ENCODE measurements around the gene GOSR1. TPM values are rescaled to one million over a fixed set of nuclear protein-coding genes. Genes with fewer than 3 reads are reported as not detected.
"Not testable (repeated sequence)": the region's sequence is repeated elsewhere in the genome, so short reads cannot be mapped to it uniquely, and the experiment has no call there.

GOSR1 gene
- total RNA-seq, 1 experiment from 2014 or later, result 43.7 TPM

- Histone ChIP-seq H3K4me1 (replicated peaks; ENCODE audit: insufficient read depth) (no peaks in the 10 kb centered on the region), H2AFZ (no peak overlapping the region), H3K9me2 (ENCODE audit: insufficient read depth) (no peaks in the 10 kb centered on the region), H4K20me1 (ENCODE audit: insufficient read depth) (no peaks in the 10 kb centered on the region), H3K4me3 (no peak overlapping the region), H3K36me3 (ENCODE audit: low read depth) (no peaks in the 10 kb centered on the region), H3K79me2 (ENCODE audit: low read depth) (no peaks in the 10 kb centered on the region), H3K27ac (no peak overlapping the region), H3F3A (ENCODE audit: insufficient read depth, low read depth) (no peaks in the 10 kb centered on the region), H3K9me3 (ENCODE audit: insufficient read depth, low read depth) (no peaks in the 10 kb centered on the region), H3K4me2 (no peak overlapping the region), H3K27me3 (ENCODE audit: insufficient read depth, low read depth) (peaks cover 48% of the 10 kb centered on the region)
- no peak for TF ChIP-seq EZH2 (IDR thresholded peaks at IDR 0.05; ENCODE audit: low read depth)
- no peak for TF ChIP-seq CTCF (conservative IDR thresholded peaks at IDR 0.05)
- no peak for DNase-seq
- ChIA-PET POLR2A (ENCODE audit: unreplicated experiment) (no interaction called here), CTCF (no interaction called here)
- BruUV-seq (replicated peaks), result no TSS peak
- intact Hi-C loops (cut with micrococcal nuclease; ENCODE audit: unreplicated experiment), result no loop called here
Observed at GRCh38 chr17:30570191-30570590, 93.0 kb downstream of the GOSR1 start.

- TF ChIP-seq EZH2 (IDR thresholded peaks at IDR 0.05; ENCODE audit: low read depth) (no peak), CTCF (conservative IDR thresholded peaks at IDR 0.05) (no peak)
- Histone ChIP-seq H3K27ac (no peak overlapping the region), H3K36me3 (ENCODE audit: low read depth) (no peaks in the 10 kb centered on the region), H3K27me3 (ENCODE audit: insufficient read depth, low read depth) (peaks cover 48% of the 10 kb centered on the region), H3K9me3 (ENCODE audit: insufficient read depth, low read depth) (no peaks in the 10 kb centered on the region), H3K4me1 (replicated peaks; ENCODE audit: insufficient read depth) (no peaks in the 10 kb centered on the region), H3K9me2 (ENCODE audit: insufficient read depth) (no peaks in the 10 kb centered on the region), H3F3A (ENCODE audit: insufficient read depth, low read depth) (no peaks in the 10 kb centered on the region), H4K20me1 (ENCODE audit: insufficient read depth) (no peaks in the 10 kb centered on the region), H3K4me3 (no peak overlapping the region), H3K79me2 (ENCODE audit: low read depth) (no peaks in the 10 kb centered on the region), H3K4me2 (no peak overlapping the region), H2AFZ (no peak overlapping the region)
- no TSS peak for BruUV-seq (replicated peaks)
- POLR2A ChIA-PET (ENCODE audit: unreplicated experiment), result no interaction called here
- DNase-seq, result no peak
- CTCF ChIA-PET, result no interaction called here
- intact Hi-C loops (cut with micrococcal nuclease; ENCODE audit: unreplicated experiment), result no loop called here
Observed at GRCh38 chr17:30570596-30571265, 93.5 kb downstream of the GOSR1 start.

GRCh38 chr17:30571404-30571803, 94.2 kb downstream of the GOSR1 start:
- H3K9me2 ChIP-seq (ENCODE audit: insufficient read depth); H3K27ac ChIP-seq; H3F3A ChIP-seq (ENCODE audit: insufficient read depth, low read depth); H3K4me2 ChIP-seq; H3K9me3 ChIP-seq (ENCODE audit: insufficient read depth, low read depth); DNase-seq; BruUV-seq (replicated peaks); H3K36me3 ChIP-seq (ENCODE audit: low read depth); H2AFZ ChIP-seq; H3K4me1 ChIP-seq (replicated peaks; ENCODE audit: insufficient read depth); H4K20me1 ChIP-seq (ENCODE audit: insufficient read depth); intact Hi-C loops (cut with micrococcal nuclease; ENCODE audit: unreplicated experiment); H3K79me2 ChIP-seq (ENCODE audit: low read depth); CTCF ChIA-PET; H3K4me3 ChIP-seq: not testable (repeated sequence)
- H3K27me3 ChIP-seq (ENCODE audit: insufficient read depth, low read depth), result peaks cover 44% of the 10 kb centered on the region
- POLR2A ChIA-PET (ENCODE audit: unreplicated experiment), result interaction anchor here (0.5 kb wide), 1 partner anchor 71 kb away, joined by 7 read pairs; no protein-coding TSS in a partner anchor

- no peaks in the 10 kb centered on the region for H3K9me3 ChIP-seq (ENCODE audit: insufficient read depth, low read depth)
- H2AFZ ChIP-seq, result no peak overlapping the region
- intact Hi-C loops (cut with micrococcal nuclease; ENCODE audit: unreplicated experiment), result no loop called here
- DNase-seq, result no peak
- no peaks in the 10 kb centered on the region for H3F3A ChIP-seq (ENCODE audit: insufficient read depth, low read depth)
- H3K4me3 ChIP-seq, result no peak overlapping the region
- H3K36me3 ChIP-seq (ENCODE audit: low read depth), result no peaks in the 10 kb centered on the region
- POLR2A ChIA-PET (ENCODE audit: unreplicated experiment), result interaction anchor here (0.5 kb wide), 1 partner anchor 72 kb away, joined by 7 read pairs; no protein-coding TSS in a partner anchor
- H3K9me2 ChIP-seq (ENCODE audit: insufficient read depth), result no peaks in the 10 kb centered on the region
- no TSS peak for BruUV-seq (replicated peaks)
- H3K27me3 ChIP-seq (ENCODE audit: insufficient read depth, low read depth), result peaks cover 39% of the 10 kb centered on the region
- TF ChIP-seq CTCF (conservative IDR thresholded peaks at IDR 0.05), result no peak
- TF ChIP-seq EZH2 (IDR thresholded peaks at IDR 0.05; ENCODE audit: low read depth), result no peak
- CTCF ChIA-PET, result no interaction called here
- no peak overlapping the region for H3K4me2 ChIP-seq
- no peaks in the 10 kb centered on the region for H3K4me1 ChIP-seq (replicated peaks; ENCODE audit: insufficient read depth)
- H3K27ac ChIP-seq, result no peak overlapping the region
- no peaks in the 10 kb centered on the region for H3K79me2 ChIP-seq (ENCODE audit: low read depth)
- H4K20me1 ChIP-seq (ENCODE audit: insufficient read depth), result no peaks in the 10 kb centered on the region
Observed at GRCh38 chr17:30571921-30572320, 94.7 kb downstream of the GOSR1 start.

GRCh38 chr17:30572651-30573554, 95.7 kb downstream of the GOSR1 start:
- H3K27ac ChIP-seq; intact Hi-C loops (cut with micrococcal nuclease; ENCODE audit: unreplicated experiment); DNase-seq; H3K36me3 ChIP-seq (ENCODE audit: low read depth); H3F3A ChIP-seq (ENCODE audit: insufficient read depth, low read depth); H3K79me2 ChIP-seq (ENCODE audit: low read depth); CTCF ChIA-PET; H3K4me1 ChIP-seq (replicated peaks; ENCODE audit: insufficient read depth); H2AFZ ChIP-seq; POLR2A ChIA-PET (ENCODE audit: unreplicated experiment); H4K20me1 ChIP-seq (ENCODE audit: insufficient read depth); H3K4me3 ChIP-seq; BruUV-seq (replicated peaks); H3K4me2 ChIP-seq; H3K9me2 ChIP-seq (ENCODE audit: insufficient read depth); H3K9me3 ChIP-seq (ENCODE audit: insufficient read depth, low read depth): not testable (repeated sequence)
- peaks cover 41% of the 10 kb centered on the region for H3K27me3 ChIP-seq (ENCODE audit: insufficient read depth, low read depth)
